ENCODE measurements around the gene PIR. TPM values are rescaled to one million over a fixed set of nuclear protein-coding genes. Genes with fewer than 3 reads are reported as not detected.

The PIR gene
- total and polyA plus RNA-seq, 2 of the 8 experiments (the other 6 are each of a cell fraction or from before 2014, with no cell fraction given) = 6.4 to 10.3 TPM

DNA sequence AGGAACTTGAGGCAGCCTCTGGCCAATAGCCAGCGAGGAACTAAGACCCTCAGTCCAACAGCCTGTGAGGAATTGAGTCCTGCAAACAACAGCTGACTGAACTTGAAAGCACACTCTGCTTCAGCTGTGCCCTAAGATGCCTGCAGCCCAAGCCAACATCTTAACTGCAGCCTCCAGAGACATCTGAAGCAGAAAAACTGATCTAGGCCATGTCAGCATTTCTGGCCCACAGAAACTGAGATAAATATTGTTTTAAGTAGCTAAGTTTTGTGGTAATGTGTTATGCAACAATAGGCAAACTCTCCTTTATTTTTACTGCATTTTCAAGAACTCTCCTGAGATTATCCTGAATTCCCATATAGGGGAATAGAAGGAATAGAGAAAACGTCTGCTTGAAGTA, 133.4 kb downstream of the PIR start (continued):
- TF ChIP-seq, protein P1, sequence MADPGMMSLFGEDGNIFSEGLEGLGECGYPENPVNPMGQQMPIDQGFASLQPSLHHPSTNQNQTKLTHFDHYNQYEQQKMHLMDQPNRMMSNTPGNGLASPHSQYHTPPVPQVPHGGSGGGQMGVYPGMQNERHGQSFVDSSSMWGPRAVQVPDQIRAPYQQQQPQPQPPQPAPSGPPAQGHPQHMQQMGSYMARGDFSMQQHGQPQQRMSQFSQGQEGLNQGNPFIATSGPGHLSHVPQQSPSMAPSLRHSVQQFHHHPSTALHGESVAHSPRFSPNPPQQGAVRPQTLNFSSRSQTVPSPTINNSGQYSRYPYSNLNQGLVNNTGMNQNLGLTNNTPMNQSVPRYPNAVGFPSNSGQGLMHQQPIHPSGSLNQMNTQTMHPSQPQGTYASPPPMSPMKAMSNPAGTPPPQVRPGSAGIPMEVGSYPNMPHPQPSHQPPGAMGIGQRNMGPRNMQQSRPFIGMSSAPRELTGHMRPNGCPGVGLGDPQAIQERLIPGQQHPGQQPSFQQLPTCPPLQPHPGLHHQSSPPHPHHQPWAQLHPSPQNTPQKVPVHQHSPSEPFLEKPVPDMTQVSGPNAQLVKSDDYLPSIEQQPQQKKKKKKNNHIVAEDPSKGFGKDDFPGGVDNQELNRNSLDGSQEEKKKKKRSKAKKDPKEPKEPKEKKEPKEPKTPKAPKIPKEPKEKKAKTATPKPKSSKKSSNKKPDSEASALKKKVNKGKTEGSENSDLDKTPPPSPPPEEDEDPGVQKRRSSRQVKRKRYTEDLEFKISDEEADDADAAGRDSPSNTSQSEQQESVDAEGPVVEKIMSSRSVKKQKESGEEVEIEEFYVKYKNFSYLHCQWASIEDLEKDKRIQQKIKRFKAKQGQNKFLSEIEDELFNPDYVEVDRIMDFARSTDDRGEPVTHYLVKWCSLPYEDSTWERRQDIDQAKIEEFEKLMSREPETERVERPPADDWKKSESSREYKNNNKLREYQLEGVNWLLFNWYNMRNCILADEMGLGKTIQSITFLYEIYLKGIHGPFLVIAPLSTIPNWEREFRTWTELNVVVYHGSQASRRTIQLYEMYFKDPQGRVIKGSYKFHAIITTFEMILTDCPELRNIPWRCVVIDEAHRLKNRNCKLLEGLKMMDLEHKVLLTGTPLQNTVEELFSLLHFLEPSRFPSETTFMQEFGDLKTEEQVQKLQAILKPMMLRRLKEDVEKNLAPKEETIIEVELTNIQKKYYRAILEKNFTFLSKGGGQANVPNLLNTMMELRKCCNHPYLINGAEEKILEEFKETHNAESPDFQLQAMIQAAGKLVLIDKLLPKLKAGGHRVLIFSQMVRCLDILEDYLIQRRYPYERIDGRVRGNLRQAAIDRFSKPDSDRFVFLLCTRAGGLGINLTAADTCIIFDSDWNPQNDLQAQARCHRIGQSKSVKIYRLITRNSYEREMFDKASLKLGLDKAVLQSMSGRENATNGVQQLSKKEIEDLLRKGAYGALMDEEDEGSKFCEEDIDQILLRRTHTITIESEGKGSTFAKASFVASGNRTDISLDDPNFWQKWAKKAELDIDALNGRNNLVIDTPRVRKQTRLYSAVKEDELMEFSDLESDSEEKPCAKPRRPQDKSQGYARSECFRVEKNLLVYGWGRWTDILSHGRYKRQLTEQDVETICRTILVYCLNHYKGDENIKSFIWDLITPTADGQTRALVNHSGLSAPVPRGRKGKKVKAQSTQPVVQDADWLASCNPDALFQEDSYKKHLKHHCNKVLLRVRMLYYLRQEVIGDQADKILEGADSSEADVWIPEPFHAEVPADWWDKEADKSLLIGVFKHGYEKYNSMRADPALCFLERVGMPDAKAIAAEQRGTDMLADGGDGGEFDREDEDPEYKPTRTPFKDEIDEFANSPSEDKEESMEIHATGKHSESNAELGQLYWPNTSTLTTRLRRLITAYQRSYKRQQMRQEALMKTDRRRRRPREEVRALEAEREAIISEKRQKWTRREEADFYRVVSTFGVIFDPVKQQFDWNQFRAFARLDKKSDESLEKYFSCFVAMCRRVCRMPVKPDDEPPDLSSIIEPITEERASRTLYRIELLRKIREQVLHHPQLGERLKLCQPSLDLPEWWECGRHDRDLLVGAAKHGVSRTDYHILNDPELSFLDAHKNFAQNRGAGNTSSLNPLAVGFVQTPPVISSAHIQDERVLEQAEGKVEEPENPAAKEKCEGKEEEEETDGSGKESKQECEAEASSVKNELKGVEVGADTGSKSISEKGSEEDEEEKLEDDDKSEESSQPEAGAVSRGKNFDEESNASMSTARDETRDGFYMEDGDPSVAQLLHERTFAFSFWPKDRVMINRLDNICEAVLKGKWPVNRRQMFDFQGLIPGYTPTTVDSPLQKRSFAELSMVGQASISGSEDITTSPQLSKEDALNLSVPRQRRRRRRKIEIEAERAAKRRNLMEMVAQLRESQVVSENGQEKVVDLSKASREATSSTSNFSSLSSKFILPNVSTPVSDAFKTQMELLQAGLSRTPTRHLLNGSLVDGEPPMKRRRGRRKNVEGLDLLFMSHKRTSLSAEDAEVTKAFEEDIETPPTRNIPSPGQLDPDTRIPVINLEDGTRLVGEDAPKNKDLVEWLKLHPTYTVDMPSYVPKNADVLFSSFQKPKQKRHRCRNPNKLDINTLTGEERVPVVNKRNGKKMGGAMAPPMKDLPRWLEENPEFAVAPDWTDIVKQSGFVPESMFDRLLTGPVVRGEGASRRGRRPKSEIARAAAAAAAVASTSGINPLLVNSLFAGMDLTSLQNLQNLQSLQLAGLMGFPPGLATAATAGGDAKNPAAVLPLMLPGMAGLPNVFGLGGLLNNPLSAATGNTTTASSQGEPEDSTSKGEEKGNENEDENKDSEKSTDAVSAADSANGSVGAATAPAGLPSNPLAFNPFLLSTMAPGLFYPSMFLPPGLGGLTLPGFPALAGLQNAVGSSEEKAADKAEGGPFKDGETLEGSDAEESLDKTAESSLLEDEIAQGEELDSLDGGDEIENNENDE (IDR thresholded peaks at IDR 0.05; ENCODE audit: insufficient replicate concordance, low read length) = no peak
- TF ChIP-seq RBBP5 (IDR thresholded peaks at IDR 0.05; ENCODE audit: borderline replicate concordance, low read depth, low read length) = no peak
- no peak for TF ChIP-seq NANOG (IDR thresholded peaks at IDR 0.05; ENCODE audit: insufficient read depth, low read depth, low read length, poor library complexity, severe bottlenecking)
- no peak for TF ChIP-seq RNF2 (IDR thresholded peaks at IDR 0.05; ENCODE audit: borderline replicate concordance, low read depth, low read length, missing control alignments, poor library complexity, severe bottlenecking)

All from H1 (cell line).